NB4 (cell line): Measurements from ENCODE around the gene RIOX2.

ENCODE experiments used
- CTCF ChIP-seq: IDR thresholded peaks from one replicate; pipeline ENCODE4 v1.5.1; 2012; ENCODE audit warnings: low read depth, low read length
- POLR2A ChIP-seq: IDR thresholded peaks from 2 replicates; pipeline ENCODE4 v1.6.1; 2011; ENCODE audit warnings: mild to moderate bottlenecking; ENCODE audit not compliant: insufficient read length; ENCODE audit errors: extremely low read depth

- no peak for TF ChIP-seq CTCF
- TF ChIP-seq POLR2A: no peak
Measured at GRCh38 chr3:97981886-97982285, 9.7 kb upstream of the RIOX2 start.
